ENCODE measurements around the gene NGRN. TPM values are rescaled to one million over a fixed set of nuclear protein-coding genes. Genes with fewer than 3 reads are reported as not detected.

The NGRN gene
- polyA plus RNA-seq, 3 donors from 2014 or later = 20.2 to 32.1 (median 26.0) TPM

Other genes starting within 250 kb of the NGRN start
- gene IDH2, start 163.2 kb upstream of the NGRN start, polyA plus RNA-seq = 100 to 1,000 TPM; 160 to 330 (median 218) TPM
- 10 to 100 TPM in 2 of 3 donors, 1 to 10 TPM in 1; 3.3 to 12.1 (median 11.4) TPM for gene SEMA4B, start 64.3 kb upstream of the NGRN start, polyA plus RNA-seq
- 100 to 1,000 TPM; 219 to 304 (median 265) TPM for gene CIB1, start 31.7 kb upstream of the NGRN start, polyA plus RNA-seq
- 1 to 10 TPM in 2 of 3 donors, under 1 TPM in 1; 0.82 to 5.9 (median 1.4) TPM for gene GDPGP1, start 31.5 kb upstream of the NGRN start, polyA plus RNA-seq
- 1 to 10 TPM in 1 of 3 donors, under 1 TPM in 2; 0.23 to 2.0 (median 0.24) TPM for gene TTLL13, start 16.1 kb upstream of the NGRN start, polyA plus RNA-seq
- under 1 TPM in 1 of 3 donors, not detected in 2; 0.16 TPM for gene ZNF774, start 86.6 kb downstream of the NGRN start, polyA plus RNA-seq
- gene IQGAP1, start 122.6 kb downstream of the NGRN start, polyA plus RNA-seq = 100 to 1,000 TPM; 179 to 346 (median 238) TPM

Measured in immature natural killer cell (primary cell).